ENCODE results near the gene PTPN13.

DNA sequence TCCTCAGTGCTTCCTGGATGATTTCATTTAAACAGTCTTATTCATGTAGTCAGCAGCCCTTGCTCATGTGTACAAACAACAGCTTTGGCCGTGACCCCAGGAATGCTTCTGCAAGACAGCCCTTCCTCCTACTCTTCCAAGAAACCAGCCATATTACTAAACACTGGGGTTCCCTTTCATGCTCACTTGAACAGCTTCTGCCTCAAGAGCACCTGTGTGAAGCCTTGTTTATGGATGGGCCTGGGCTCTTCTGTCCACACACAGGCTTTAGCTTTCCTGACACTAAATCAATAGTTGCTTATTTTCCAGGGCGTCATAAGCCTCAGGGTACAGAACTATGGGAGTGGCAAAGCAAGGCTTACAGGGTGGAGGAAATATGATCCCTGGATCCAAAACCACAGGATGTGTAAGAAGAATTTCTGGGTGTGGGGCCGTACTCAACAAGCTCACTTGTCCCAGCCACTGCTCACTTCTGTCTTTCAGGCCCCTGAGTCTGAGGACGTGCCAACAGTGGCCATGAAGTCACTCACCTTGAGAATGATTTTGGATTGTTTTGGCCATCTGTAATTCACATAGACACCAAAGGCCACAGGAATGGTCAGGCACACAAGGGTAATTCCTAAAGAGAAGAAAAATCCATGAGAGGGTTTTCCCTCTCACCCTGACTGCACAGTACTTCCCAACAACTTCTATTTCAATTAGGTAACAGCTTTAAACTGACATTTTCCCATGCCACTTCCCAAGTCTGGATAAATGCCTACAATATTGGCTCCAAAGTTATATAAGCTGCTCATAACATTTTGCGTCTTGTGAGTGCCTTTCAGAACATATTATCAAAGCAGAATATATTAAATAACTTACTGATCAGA lies 237.4 kb downstream of the PTPN13 start:
- TF ChIP-seq, protein P1, sequence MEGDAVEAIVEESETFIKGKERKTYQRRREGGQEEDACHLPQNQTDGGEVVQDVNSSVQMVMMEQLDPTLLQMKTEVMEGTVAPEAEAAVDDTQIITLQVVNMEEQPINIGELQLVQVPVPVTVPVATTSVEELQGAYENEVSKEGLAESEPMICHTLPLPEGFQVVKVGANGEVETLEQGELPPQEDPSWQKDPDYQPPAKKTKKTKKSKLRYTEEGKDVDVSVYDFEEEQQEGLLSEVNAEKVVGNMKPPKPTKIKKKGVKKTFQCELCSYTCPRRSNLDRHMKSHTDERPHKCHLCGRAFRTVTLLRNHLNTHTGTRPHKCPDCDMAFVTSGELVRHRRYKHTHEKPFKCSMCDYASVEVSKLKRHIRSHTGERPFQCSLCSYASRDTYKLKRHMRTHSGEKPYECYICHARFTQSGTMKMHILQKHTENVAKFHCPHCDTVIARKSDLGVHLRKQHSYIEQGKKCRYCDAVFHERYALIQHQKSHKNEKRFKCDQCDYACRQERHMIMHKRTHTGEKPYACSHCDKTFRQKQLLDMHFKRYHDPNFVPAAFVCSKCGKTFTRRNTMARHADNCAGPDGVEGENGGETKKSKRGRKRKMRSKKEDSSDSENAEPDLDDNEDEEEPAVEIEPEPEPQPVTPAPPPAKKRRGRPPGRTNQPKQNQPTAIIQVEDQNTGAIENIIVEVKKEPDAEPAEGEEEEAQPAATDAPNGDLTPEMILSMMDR (conservative IDR thresholded peaks at IDR 0.05; ENCODE audit: low read depth, low read length) = no peak
- TF ChIP-seq EZH2 (IDR thresholded peaks at IDR 0.05; ENCODE audit: borderline replicate concordance, low read depth, low read length, poor library complexity, severe bottlenecking) = no peak
